ENCODE measurements around the gene CDHR2. TPM values are rescaled to one million over a fixed set of nuclear protein-coding genes. Genes with fewer than 3 reads are reported as not detected.
A peak's percentile ranks its signal among the peaks of the same experiment; 100 is the strongest.

The CDHR2 gene
- total and polyA plus RNA-seq, 2 of the 13 experiments (the other 11 are each of a cell fraction or from before 2014, with no cell fraction given): 17.9 to 20.9 TPM

DNA sequence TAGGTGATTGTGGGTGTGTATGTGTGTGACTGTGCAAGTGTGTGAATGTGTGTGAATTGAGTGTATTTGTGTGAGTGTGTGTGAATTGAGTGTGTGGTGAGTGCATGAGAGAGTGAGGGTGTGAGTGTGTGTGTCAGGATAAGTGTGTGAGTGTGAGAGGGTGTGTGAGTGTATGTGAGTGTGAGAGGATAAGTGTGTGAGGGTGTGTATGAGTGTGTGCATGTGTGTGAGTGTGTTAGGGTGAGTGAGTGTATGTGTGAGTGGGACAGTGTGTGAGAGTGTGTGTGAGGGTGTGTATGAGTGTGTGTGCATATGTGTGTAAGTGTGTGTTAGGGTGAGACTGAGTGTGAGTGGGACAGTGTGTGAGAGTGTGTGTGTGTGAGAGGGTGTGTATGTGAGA, 39.2 kb downstream of the CDHR2 start:
- no peaks in the 10 kb centered on the region for H4K20me1 ChIP-seq (ENCODE audit: insufficient read depth, low read length)
- H3K9ac ChIP-seq (ENCODE audit: insufficient read depth, low read depth, low read length): no peak overlapping the region
- no peak overlapping the region for H3K4me2 ChIP-seq (ENCODE audit: low read depth, low read length)
- intact Hi-C loops (cut with micrococcal nuclease; ENCODE audit: unreplicated experiment): no loop called here
- FAIRE-seq: no peak
- no peak for DNase-seq (ENCODE audit: low spot score)
- H3K27ac ChIP-seq (ENCODE audit: extremely low read length, insufficient read depth, low read length): no peak overlapping the region
- no peaks in the 10 kb centered on the region for H3K4me1 ChIP-seq (ENCODE audit: insufficient read depth, low read length)
- ChIA-PET CTCF (ENCODE audit: low intra/inter-chr PET ratio, low total read pairs) (no interaction called here), POLR2A (no interaction called here)
- peaks cover 0 to 35% of the 10 kb centered on the region in 2 experiments; a peak in 3 of 5 replicates for H3K36me3 ChIP-seq (replicated peaks in 1 of 2; ENCODE audit: control insufficient read depth in 1 of 2, insufficient read depth in 2 of 2, low read length in 2 of 2)
- no peaks in the 10 kb centered on the region for H3K27me3 ChIP-seq (ENCODE audit: control insufficient read depth in 1 of 2, insufficient read depth in 2 of 2, low read length in 2 of 2)
- in situ Hi-C loops (cut with HindIII; ENCODE audit: extremely low pct_ligation_motif_present, low pct_unique_long_range_greater_than_20kb): loop anchor here (25.0 kb wide), 1 partner anchor 851 kb away; no protein-coding TSS in a partner anchor
- H3K9me3 ChIP-seq (ENCODE audit: low read length): peaks cover 16% of the 10 kb centered on the region
- H3K4me3 ChIP-seq (replicated peaks in 1 of 3; ENCODE audit: insufficient read depth in 1 of 3, low read depth in 2 of 3, low read length in 3 of 3): no peak overlapping the region
- no peak overlapping the region for H2AFZ ChIP-seq (ENCODE audit: low read length)
- no peaks in the 10 kb centered on the region for H3K79me2 ChIP-seq (ENCODE audit: insufficient read depth, low read length)
- no peak for ATAC-seq
- BruUV-seq (replicated peaks): no TSS peak
- TF ChIP-seq TGIF2 (CRISPR knock-in tag; IDR thresholded peaks at IDR 0.05) (no peak), NONO (IDR thresholded peaks at IDR 0.05) (0 out of 2 replicates have a peak, but pooled peaks have one; percentile 61), NONO (CRISPR knock-in tag; conservative IDR thresholded peaks at IDR 0.05) (no peak), FOXP1 (IDR thresholded peaks at IDR 0.05) (peak; percentile 58), FOXP1 (CRISPR knock-in tag; IDR thresholded peaks at IDR 0.05) (no peak), FOXA1 (IDR thresholded peaks at IDR 0.05) (peak; percentile 55), FOXA1 (CRISPR knock-in tag; IDR thresholded peaks at IDR 0.05) (no peak), SOX6 (IDR thresholded peaks at IDR 0.05) (peak; percentile 50; the same call in 1 of the 2 replicates), SOX6 (CRISPR knock-in tag; IDR thresholded peaks at IDR 0.05) (no peak), LCORL (IDR thresholded peaks at IDR 0.05) (peak; percentile 15; the same call in 1 of the 2 replicates), LCORL (CRISPR knock-in tag; IDR thresholded peaks at IDR 0.05) (no peak)
- TF ChIP-seq, protein P1, sequence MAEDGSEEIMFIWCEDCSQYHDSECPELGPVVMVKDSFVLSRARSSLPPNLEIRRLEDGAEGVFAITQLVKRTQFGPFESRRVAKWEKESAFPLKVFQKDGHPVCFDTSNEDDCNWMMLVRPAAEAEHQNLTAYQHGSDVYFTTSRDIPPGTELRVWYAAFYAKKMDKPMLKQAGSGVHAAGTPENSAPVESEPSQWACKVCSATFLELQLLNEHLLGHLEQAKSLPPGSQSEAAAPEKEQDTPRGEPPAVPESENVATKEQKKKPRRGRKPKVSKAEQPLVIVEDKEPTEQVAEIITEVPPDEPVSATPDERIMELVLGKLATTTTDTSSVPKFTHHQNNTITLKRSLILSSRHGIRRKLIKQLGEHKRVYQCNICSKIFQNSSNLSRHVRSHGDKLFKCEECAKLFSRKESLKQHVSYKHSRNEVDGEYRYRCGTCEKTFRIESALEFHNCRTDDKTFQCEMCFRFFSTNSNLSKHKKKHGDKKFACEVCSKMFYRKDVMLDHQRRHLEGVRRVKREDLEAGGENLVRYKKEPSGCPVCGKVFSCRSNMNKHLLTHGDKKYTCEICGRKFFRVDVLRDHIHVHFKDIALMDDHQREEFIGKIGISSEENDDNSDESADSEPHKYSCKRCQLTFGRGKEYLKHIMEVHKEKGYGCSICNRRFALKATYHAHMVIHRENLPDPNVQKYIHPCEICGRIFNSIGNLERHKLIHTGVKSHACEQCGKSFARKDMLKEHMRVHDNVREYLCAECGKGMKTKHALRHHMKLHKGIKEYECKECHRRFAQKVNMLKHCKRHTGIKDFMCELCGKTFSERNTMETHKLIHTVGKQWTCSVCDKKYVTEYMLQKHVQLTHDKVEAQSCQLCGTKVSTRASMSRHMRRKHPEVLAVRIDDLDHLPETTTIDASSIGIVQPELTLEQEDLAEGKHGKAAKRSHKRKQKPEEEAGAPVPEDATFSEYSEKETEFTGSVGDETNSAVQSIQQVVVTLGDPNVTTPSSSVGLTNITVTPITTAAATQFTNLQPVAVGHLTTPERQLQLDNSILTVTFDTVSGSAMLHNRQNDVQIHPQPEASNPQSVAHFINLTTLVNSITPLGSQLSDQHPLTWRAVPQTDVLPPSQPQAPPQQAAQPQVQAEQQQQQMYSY (CRISPR knock-in tag; IDR thresholded peaks at IDR 0.05): no peak
- TF ChIP-seq, protein P2, sequence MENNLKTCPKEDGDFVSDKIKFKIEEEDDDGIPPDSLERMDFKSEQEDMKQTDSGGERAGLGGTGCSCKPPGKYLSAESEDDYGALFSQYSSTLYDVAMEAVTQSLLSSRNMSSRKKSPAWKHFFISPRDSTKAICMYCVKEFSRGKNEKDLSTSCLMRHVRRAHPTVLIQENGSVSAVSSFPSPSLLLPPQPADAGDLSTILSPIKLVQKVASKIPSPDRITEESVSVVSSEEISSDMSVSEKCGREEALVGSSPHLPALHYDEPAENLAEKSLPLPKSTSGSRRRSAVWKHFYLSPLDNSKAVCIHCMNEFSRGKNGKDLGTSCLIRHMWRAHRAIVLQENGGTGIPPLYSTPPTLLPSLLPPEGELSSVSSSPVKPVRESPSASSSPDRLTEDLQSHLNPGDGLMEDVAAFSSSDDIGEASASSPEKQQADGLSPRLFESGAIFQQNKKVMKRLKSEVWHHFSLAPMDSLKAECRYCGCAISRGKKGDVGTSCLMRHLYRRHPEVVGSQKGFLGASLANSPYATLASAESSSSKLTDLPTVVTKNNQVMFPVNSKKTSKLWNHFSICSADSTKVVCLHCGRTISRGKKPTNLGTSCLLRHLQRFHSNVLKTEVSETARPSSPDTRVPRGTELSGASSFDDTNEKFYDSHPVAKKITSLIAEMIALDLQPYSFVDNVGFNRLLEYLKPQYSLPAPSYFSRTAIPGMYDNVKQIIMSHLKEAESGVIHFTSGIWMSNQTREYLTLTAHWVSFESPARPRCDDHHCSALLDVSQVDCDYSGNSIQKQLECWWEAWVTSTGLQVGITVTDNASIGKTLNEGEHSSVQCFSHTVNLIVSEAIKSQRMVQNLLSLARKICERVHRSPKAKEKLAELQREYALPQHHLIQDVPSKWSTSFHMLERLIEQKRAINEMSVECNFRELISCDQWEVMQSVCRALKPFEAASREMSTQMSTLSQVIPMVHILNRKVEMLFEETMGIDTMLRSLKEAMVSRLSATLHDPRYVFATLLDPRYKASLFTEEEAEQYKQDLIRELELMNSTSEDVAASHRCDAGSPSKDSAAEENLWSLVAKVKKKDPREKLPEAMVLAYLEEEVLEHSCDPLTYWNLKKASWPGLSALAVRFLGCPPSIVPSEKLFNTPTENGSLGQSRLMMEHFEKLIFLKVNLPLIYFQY (CRISPR knock-in tag; IDR thresholded peaks at IDR 0.05; ENCODE audit: borderline replicate concordance): no peak

Data from HepG2 (cell line).